ENCODE results near the gene CHD6. TPM values are rescaled to one million over a fixed set of nuclear protein-coding genes. Genes with fewer than 3 reads are reported as not detected.

CHD6 gene
- total RNA-seq, 1 experiment from 2014 or later = 98.5 TPM

DNA sequence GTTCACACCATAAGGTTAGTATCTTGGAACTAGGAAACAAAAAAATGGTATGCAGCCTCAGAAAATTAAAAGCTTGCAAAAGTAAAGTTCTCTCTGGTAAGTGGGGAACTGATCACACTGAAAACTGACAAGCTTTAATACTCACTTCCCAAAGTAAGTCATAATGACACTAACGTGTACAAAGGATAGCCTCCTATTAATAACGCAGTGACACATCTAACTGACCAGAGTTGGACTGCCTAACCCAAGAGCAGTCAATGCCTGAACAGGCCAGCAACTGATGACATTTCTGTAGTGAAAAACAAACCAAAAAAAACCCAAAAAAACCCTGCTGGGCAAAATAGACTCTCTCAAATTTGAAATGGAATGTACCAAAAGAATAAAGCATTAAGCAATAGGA, 30.7 kb downstream of the CHD6 start:
- intact Hi-C loops (cut with micrococcal nuclease; ENCODE audit: unreplicated experiment) = no loop called here
- BruUV-seq (replicated peaks) = no TSS peak
- no peak for DNase-seq
- CTCF ChIA-PET = no interaction called here
- Mint-ChIP-seq H3K9me3 (ENCODE audit: low read depth, unreplicated experiment) (peaks cover 8% of the 10 kb centered on the region), H3K27ac (ENCODE audit: unreplicated experiment) (no peak overlapping the region), H3K27me3 (ENCODE audit: unreplicated experiment) (no peaks in the 10 kb centered on the region), H3K4me1 (ENCODE audit: low read depth, unreplicated experiment) (peaks cover 6% of the 10 kb centered on the region), H3K36me3 (ENCODE audit: insufficient read depth, unreplicated experiment) (no peaks in the 10 kb centered on the region), H3K4me3 (ENCODE audit: low read depth, unreplicated experiment) (no peak overlapping the region)
- TF ChIP-seq CTCF (IDR thresholded peaks at IDR 0.05; ENCODE audit: unreplicated experiment) = no peak

DNA sequence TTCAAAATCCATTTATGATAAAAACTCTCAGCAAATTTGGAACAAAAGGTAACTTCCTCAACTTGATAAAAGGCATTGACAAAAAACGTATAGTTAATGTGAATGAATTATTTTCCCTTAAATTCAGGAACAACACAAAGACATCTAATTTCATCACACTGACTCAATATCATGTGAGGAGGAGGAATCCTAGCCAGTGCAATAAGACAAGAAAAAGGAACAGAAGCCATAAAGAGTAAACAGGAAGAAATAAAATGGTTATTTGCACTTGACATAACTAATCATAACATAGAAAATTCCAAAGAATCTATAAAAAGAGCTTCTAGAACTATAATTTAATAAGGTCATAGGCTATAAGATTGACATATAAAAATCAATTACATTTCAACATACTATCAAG, 31.4 kb downstream of the CHD6 start:
- no peak for TF ChIP-seq CTCF (IDR thresholded peaks at IDR 0.05; ENCODE audit: unreplicated experiment)
- CTCF ChIA-PET = no interaction called here
- no peak overlapping the region for H3K27ac Mint-ChIP-seq (ENCODE audit: unreplicated experiment)
- H3K36me3 Mint-ChIP-seq (ENCODE audit: insufficient read depth, unreplicated experiment) = no peaks in the 10 kb centered on the region
- no TSS peak for BruUV-seq (replicated peaks)
- H3K27me3 Mint-ChIP-seq (ENCODE audit: unreplicated experiment) = no peaks in the 10 kb centered on the region
- no peak overlapping the region for H3K4me3 Mint-ChIP-seq (ENCODE audit: low read depth, unreplicated experiment)
- H3K9me3 Mint-ChIP-seq (ENCODE audit: low read depth, unreplicated experiment) = peaks cover 8% of the 10 kb centered on the region
- peaks cover 9% of the 10 kb centered on the region for H3K4me1 Mint-ChIP-seq (ENCODE audit: low read depth, unreplicated experiment)
- no peak for DNase-seq
- intact Hi-C loops (cut with micrococcal nuclease; ENCODE audit: unreplicated experiment) = no loop called here

DNA sequence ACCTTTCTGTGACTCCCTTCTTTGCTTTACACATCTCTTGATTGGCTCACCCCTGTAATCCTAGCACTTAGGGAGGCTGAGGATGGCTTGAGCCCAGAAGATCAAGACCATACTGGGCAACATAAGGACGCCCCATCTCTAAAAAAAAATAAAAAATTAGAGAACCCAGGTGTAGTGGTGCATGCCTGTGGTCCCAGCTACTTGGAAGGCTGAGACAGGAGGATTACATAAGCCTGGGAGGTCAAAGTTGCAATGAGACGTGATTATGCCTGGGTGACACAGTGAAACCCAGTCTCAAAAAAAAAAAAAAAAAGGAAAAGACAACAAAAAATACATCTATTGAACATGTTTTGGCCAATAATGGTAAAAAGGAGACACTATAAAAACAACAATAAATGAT, 37.8 kb downstream of the CHD6 start:
- CTCF ChIA-PET = interaction anchor here (0.8 to 1.1 kb wide), 2 partner anchors 8 to 92 kb away, joined by 3 to 4 read pairs; no protein-coding TSS in a partner anchor
- no peak for TF ChIP-seq CTCF (IDR thresholded peaks at IDR 0.05; ENCODE audit: unreplicated experiment)
- intact Hi-C loops (cut with micrococcal nuclease; ENCODE audit: unreplicated experiment) = loop anchor here (5.0 kb wide), 1 partner anchor 37 kb away; the partner anchor contains the start of gene CHD6
- no peak overlapping the region for H3K27ac Mint-ChIP-seq (ENCODE audit: unreplicated experiment)
- H3K36me3 Mint-ChIP-seq (ENCODE audit: insufficient read depth, unreplicated experiment) = no peaks in the 10 kb centered on the region
- no peaks in the 10 kb centered on the region for H3K27me3 Mint-ChIP-seq (ENCODE audit: unreplicated experiment)
- H3K4me3 Mint-ChIP-seq (ENCODE audit: low read depth, unreplicated experiment) = no peak overlapping the region
- no TSS peak for BruUV-seq (replicated peaks)
- no peaks in the 10 kb centered on the region for H3K9me3 Mint-ChIP-seq (ENCODE audit: low read depth, unreplicated experiment)
- DNase-seq = no peak
- peaks cover 35% of the 10 kb centered on the region for H3K4me1 Mint-ChIP-seq (ENCODE audit: low read depth, unreplicated experiment)

- intact Hi-C loops (cut with micrococcal nuclease; ENCODE audit: unreplicated experiment) = no loop called here
- Mint-ChIP-seq H3K27ac (ENCODE audit: unreplicated experiment) (no peak overlapping the region), H3K36me3 (ENCODE audit: insufficient read depth, unreplicated experiment) (no peaks in the 10 kb centered on the region), H3K27me3 (ENCODE audit: unreplicated experiment) (no peaks in the 10 kb centered on the region), H3K4me1 (ENCODE audit: low read depth, unreplicated experiment) (peaks cover 27% of the 10 kb centered on the region), H3K9me3 (ENCODE audit: low read depth, unreplicated experiment) (no peaks in the 10 kb centered on the region), H3K4me3 (ENCODE audit: low read depth, unreplicated experiment) (no peak overlapping the region)
- TF ChIP-seq CTCF (IDR thresholded peaks at IDR 0.05; ENCODE audit: unreplicated experiment) = no peak
- BruUV-seq (replicated peaks) = no TSS peak
- no peak for DNase-seq
- CTCF ChIA-PET = interaction anchor here (0.7 kb wide), 1 partner anchor 790 kb away, joined by 3 read pairs; no protein-coding TSS in a partner anchor
Observed at GRCh38 chr20:41577129-41578009, 40.8 kb downstream of the CHD6 start.

Measured in Calu3 (cell line).